WTC11 (cell line): Measurements from ENCODE around the gene EMC10. TPM values are rescaled to one million over a fixed set of nuclear protein-coding genes. Genes with fewer than 3 reads are reported as not detected.

Source experiments
- ATAC-seq: fragments of 200-7000 bp; cut with Tn5 transposase; 2 replicates; pipeline ENCODE4 v1.10.0; 2021; ENCODE audit warnings: mild to moderate bottlenecking, moderate library complexity
- CTCF ChIA-PET: fragments of 300-600 bp; sonication (Branson Sonifier 250); formaldehyde crosslinking; loops from one replicate; lab custom pipeline; 2021; ENCODE audit warnings: antibody characterized with exemption; lab: Charles Lee
- POLR2A ChIA-PET: fragments of 350-600 bp; sonication (Branson Sonifier 250); formaldehyde crosslinking; loops from one replicate; lab custom pipeline; 2021; ENCODE audit warnings: antibody characterized with exemption; lab: Charles Lee
- DNase-seq: peaks from one replicate; pipeline ENCODE4 v3.0.0; 2021; ENCODE audit warnings: low spot score
- H3K27ac Mint-ChIP-seq: 2 replicates; pipeline ENCODE4 v1.8.0; 2021; ENCODE audit warnings: mixed read lengths
- H3K27me3 Mint-ChIP-seq: 2 replicates; pipeline ENCODE4 v1.8.0; 2021; ENCODE audit warnings: low read depth, mild to moderate bottlenecking, moderate library complexity, mixed read lengths
- H3K36me3 Mint-ChIP-seq: 2 replicates; pipeline ENCODE4 v1.8.0; 2021; ENCODE audit warnings: mixed read lengths
- H3K4me1 Mint-ChIP-seq: 2 replicates; pipeline ENCODE4 v1.8.0; 2022; ENCODE audit warnings: mixed read lengths
- H3K4me3 Mint-ChIP-seq: 2 replicates; pipeline ENCODE4 v1.8.0; 2021; ENCODE audit warnings: mild to moderate bottlenecking, moderate library complexity, mixed read lengths
- H3K9me3 Mint-ChIP-seq: 2 replicates; pipeline ENCODE4 v1.8.0; 2021; ENCODE audit warnings: mixed read lengths
- CBFB ChIP-seq: sonication (generic); formaldehyde crosslinking; IDR thresholded peaks from 2 replicates; pipeline ENCODE4 v1.8.1; 2022; ENCODE audit warnings: mild to moderate bottlenecking, low read depth, missing genetic modification reagents
- CDX4 ChIP-seq: fragments of 250-450 bp; sonication (Bioruptor Pico); IDR thresholded peaks from 2 replicates; pipeline ENCODE4 v1.9.0; 2021; ENCODE audit warnings: moderate library complexity, mild to moderate bottlenecking, inconsistent platforms, borderline replicate concordance
- CREM ChIP-seq: sonication (generic); formaldehyde crosslinking; IDR thresholded peaks from 2 replicates; pipeline ENCODE4 v1.8.1; 2022; ENCODE audit warnings: mild to moderate bottlenecking, missing genetic modification reagents, moderate library complexity
- FOXJ3 ChIP-seq: sonication (generic); formaldehyde crosslinking; IDR thresholded peaks from 2 replicates; pipeline ENCODE4 v1.9.0; 2021; ENCODE audit warnings: missing genetic modification reagents, mild to moderate bottlenecking, borderline replicate concordance
- FOXK1 ChIP-seq: sonication (generic); formaldehyde crosslinking; IDR thresholded peaks from 2 replicates; pipeline ENCODE4 v1.8.0; 2022; ENCODE audit warnings: mild to moderate bottlenecking, moderate library complexity, missing genetic modification reagents
- FOXP4 ChIP-seq: sonication (generic); formaldehyde crosslinking; IDR thresholded peaks from 2 replicates; pipeline ENCODE4 v1.8.0; 2022; ENCODE audit warnings: mild to moderate bottlenecking, missing genetic modification reagents
- GRHL2 ChIP-seq: fragments of 250-450 bp; sonication (Bioruptor Pico); IDR thresholded peaks from 2 replicates; pipeline ENCODE4 v1.8.0; 2022; ENCODE audit warnings: mild to moderate bottlenecking, moderate library complexity; ENCODE audit not compliant: insufficient replicate concordance, severe bottlenecking
- IRF1 ChIP-seq: sonication (generic); formaldehyde crosslinking; IDR thresholded peaks from 2 replicates; pipeline ENCODE4 v1.8.0; 2023; ENCODE audit warnings: missing genetic modification reagents
- IRF2 ChIP-seq: sonication (generic); formaldehyde crosslinking; IDR thresholded peaks from 2 replicates; pipeline ENCODE4 v1.8.0; 2022; ENCODE audit warnings: low read depth, missing genetic modification reagents, borderline replicate concordance
- MXD4 ChIP-seq: fragments of 250-450 bp; sonication (Bioruptor Pico); IDR thresholded peaks from 2 replicates; pipeline ENCODE4 v1.8.0; 2021; ENCODE audit warnings: mild to moderate bottlenecking, moderate library complexity, borderline replicate concordance
- NFE2L1 ChIP-seq: sonication (generic); formaldehyde crosslinking; IDR thresholded peaks from 2 replicates; pipeline ENCODE4 v1.8.1; 2023; ENCODE audit warnings: missing genetic modification reagents
- NR1H2 ChIP-seq: sonication (generic); formaldehyde crosslinking; IDR thresholded peaks from 2 replicates; pipeline ENCODE4 v1.9.0; 2021; ENCODE audit warnings: mild to moderate bottlenecking, moderate library complexity, missing genetic modification reagents
- NR2C2 ChIP-seq: sonication (generic); formaldehyde crosslinking; IDR thresholded peaks from 2 replicates; pipeline ENCODE4 v1.8.0; 2022; ENCODE audit warnings: mild to moderate bottlenecking, missing genetic modification reagents
- PREB ChIP-seq: sonication (generic); formaldehyde crosslinking; IDR thresholded peaks from 2 replicates; pipeline ENCODE4 v1.8.1; 2022; ENCODE audit warnings: mild to moderate bottlenecking, missing genetic modification reagents, moderate library complexity, borderline replicate concordance
- PRRX2 ChIP-seq: fragments of 250-450 bp; sonication (Bioruptor Pico); IDR thresholded peaks from 2 replicates; pipeline ENCODE4 v1.8.0; 2021; ENCODE audit warnings: mild to moderate bottlenecking
- RORB ChIP-seq: fragments of 250-450 bp; sonication (Bioruptor Pico); IDR thresholded peaks from 2 replicates; pipeline ENCODE4 v1.9.0; 2021; ENCODE audit warnings: mild to moderate bottlenecking
- SOX15 ChIP-seq: fragments of 250-450 bp; sonication (Bioruptor Pico); IDR thresholded peaks from 2 replicates; pipeline ENCODE4 v1.9.0; 2021; ENCODE audit warnings: mild to moderate bottlenecking
- SP1 ChIP-seq: sonication (generic); formaldehyde crosslinking; conservative IDR thresholded peaks from 2 replicates; pipeline ENCODE4 v1.8.1; 2022; ENCODE audit warnings: missing genetic modification reagents
- STAT6 ChIP-seq: sonication (generic); formaldehyde crosslinking; conservative IDR thresholded peaks from 2 replicates; pipeline ENCODE4 v1.8.1; 2023; ENCODE audit warnings: mild to moderate bottlenecking, low read depth, missing genetic modification reagents, moderate library complexity
- TEAD1 ChIP-seq: sonication (generic); formaldehyde crosslinking; IDR thresholded peaks from 2 replicates; pipeline ENCODE4 v1.8.0; 2022; ENCODE audit warnings: mild to moderate bottlenecking, missing genetic modification reagents
- TEAD4 ChIP-seq: sonication (generic); formaldehyde crosslinking; IDR thresholded peaks from 2 replicates; pipeline ENCODE4 v1.8.0; 2022; ENCODE audit warnings: mild to moderate bottlenecking, missing genetic modification reagents
- total RNA-seq: library from RNA; stranded (reverse); gene quantifications from 3 replicates; pipeline ENCODE4 v1.2.3, GENCODE V29; 2021
- TF ChIP-seq, protein P1 (sequence below): sonication (generic); formaldehyde crosslinking; IDR thresholded peaks from 2 replicates; pipeline ENCODE4 v1.8.1; 2022; ENCODE audit warnings: low read depth, mild to moderate bottlenecking, moderate library complexity, missing genetic modification reagents, borderline replicate concordance
- TF ChIP-seq, protein P2 (sequence below): sonication (generic); formaldehyde crosslinking; IDR thresholded peaks from 2 replicates; pipeline ENCODE4 v1.8.1; 2022; ENCODE audit warnings: missing genetic modification reagents, borderline replicate concordance

EMC10 gene
- total RNA-seq, 1 experiment from 2014 or later = 114 TPM

DNA sequence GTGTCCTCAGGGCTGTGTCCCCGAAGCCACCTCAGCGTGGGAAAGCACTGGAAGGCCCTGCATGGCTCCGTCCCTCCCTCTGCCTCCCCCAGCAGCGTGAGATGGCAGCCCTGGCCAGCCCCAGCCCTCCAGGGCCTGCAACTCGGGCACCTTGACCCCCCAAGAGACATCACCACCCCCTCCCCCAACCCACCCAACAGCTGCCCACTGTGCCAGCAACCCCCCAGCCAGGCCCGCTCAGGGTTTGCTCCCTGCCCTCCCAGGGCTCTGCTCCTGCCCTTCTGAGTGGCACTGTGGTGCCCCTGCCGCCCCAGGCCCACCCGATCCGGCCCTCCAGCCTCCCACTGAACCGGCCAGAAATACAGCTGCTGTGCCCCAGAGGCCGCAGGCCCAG, 38.9 kb downstream of the EMC10 start (continued):
- TF ChIP-seq STAT6 (CRISPR knock-in tag) (no peak), CBFB (CRISPR knock-in tag) (no peak), SOX15 (CRISPR knock-in tag) (no peak), TEAD4 (CRISPR knock-in tag) (no peak), NFE2L1 (CRISPR knock-in tag) (no peak), GRHL2 (CRISPR knock-in tag) (no peak), TEAD1 (CRISPR knock-in tag) (no peak), MXD4 (CRISPR knock-in tag) (no peak), SP1 (CRISPR knock-in tag) (no peak), CREM (no peak)
- TF ChIP-seq, protein P1, sequence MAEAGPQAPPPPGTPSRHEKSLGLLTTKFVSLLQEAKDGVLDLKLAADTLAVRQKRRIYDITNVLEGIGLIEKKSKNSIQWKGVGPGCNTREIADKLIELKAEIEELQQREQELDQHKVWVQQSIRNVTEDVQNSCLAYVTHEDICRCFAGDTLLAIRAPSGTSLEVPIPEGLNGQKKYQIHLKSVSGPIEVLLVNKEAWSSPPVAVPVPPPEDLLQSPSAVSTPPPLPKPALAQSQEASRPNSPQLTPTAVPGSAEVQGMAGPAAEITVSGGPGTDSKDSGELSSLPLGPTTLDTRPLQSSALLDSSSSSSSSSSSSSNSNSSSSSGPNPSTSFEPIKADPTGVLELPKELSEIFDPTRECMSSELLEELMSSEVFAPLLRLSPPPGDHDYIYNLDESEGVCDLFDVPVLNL (CRISPR knock-in tag) = no peak

- H3K27me3 Mint-ChIP-seq = peaks cover 25% of the 10 kb centered on the region
- peaks cover 5% of the 10 kb centered on the region for H3K9me3 Mint-ChIP-seq
- TF ChIP-seq FOXP4 (no peak), IRF2 (CRISPR knock-in tag) (no peak), TEAD1 (CRISPR knock-in tag) (no peak), CDX4 (CRISPR knock-in tag) (no peak), PRRX2 (CRISPR knock-in tag) (no peak)
- POLR2A ChIA-PET = no interaction called here
- CTCF ChIA-PET = interaction anchor here (0.6 to 4.3 kb wide), 10 partner anchors 16 to 187 kb away, joined by 3 to 55 read pairs (median 4); no protein-coding TSS in a partner anchor
- ATAC-seq = no peak
- H3K36me3 Mint-ChIP-seq = peaks cover 5% of the 10 kb centered on the region; the same call in 1 of the 2 replicates
- no peak for DNase-seq
- H3K4me1 Mint-ChIP-seq = peaks cover 9% of the 10 kb centered on the region
- H3K27ac Mint-ChIP-seq = no peak overlapping the region
- H3K4me3 Mint-ChIP-seq = no peak overlapping the region
These were observed 40.1 kb downstream of the EMC10 start for GRCh38 chr19:50516456-50516855.

GRCh38 chr19:50516964-50517703, 40.8 kb downstream of the EMC10 start:
- DNase-seq = no peak
- TF ChIP-seq PREB (CRISPR knock-in tag) (no peak), RORB (CRISPR knock-in tag) (no peak), NR2C2 (CRISPR knock-in tag) (no peak), FOXJ3 (no peak), FOXK1 (CRISPR knock-in tag) (no peak), PRRX2 (CRISPR knock-in tag) (no peak), IRF1 (CRISPR knock-in tag) (no peak), NR1H2 (CRISPR knock-in tag) (no peak)
- TF ChIP-seq, protein P2, sequence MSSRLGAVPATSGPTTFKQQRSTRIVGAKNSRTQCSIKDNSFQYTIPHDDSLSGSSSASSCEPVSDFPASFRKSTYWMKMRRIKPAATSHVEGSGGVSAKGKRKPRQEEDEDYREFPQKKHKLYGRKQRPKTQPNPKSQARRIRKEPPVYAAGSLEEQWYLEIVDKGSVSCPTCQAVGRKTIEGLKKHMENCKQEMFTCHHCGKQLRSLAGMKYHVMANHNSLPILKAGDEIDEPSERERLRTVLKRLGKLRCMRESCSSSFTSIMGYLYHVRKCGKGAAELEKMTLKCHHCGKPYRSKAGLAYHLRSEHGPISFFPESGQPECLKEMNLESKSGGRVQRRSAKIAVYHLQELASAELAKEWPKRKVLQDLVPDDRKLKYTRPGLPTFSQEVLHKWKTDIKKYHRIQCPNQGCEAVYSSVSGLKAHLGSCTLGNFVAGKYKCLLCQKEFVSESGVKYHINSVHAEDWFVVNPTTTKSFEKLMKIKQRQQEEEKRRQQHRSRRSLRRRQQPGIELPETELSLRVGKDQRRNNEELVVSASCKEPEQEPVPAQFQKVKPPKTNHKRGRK (CRISPR knock-in tag) = no peak

More at GRCh38 chr19:50516964-50517703, 40.8 kb downstream of the EMC10 start:
- Mint-ChIP-seq H3K9me3 (peaks cover 5% of the 10 kb centered on the region), H3K27me3 (peaks cover 25% of the 10 kb centered on the region), H3K4me1 (peaks cover 5% of the 10 kb centered on the region; the same call in 1 of the 2 replicates), H3K27ac (no peak overlapping the region), H3K36me3 (peaks cover 5% of the 10 kb centered on the region; the same call in 1 of the 2 replicates), H3K4me3 (no peak overlapping the region)
- CTCF ChIA-PET = interaction anchor here (0.6 to 4.3 kb wide), 9 partner anchors 13 to 187 kb away, joined by 3 to 55 read pairs (median 4); no protein-coding TSS in a partner anchor
- POLR2A ChIA-PET = no interaction called here
- no peak for ATAC-seq
